ENCODE data around the gene STAMBPL1.
"Not testable (repeated sequence)": the region's sequence is repeated elsewhere in the genome, so short reads cannot be mapped to it uniquely, and the experiment has no call there.

STAMBPL1 gene

GRCh38 chr10:88920986-88921593 lies 41.0 kb downstream of the STAMBPL1 start:
- DNase-seq (ENCODE audit: low spot score) = no peak

GRCh38 chr10:88922041-88922440 lies 42.0 kb downstream of the STAMBPL1 start:
- DNase-seq (ENCODE audit: low spot score) = no peak

GRCh38 chr10:88923520-88923919 lies 43.5 kb downstream of the STAMBPL1 start:
- DNase-seq (ENCODE audit: low spot score) = no peak

GRCh38 chr10:88926566-88927415 lies 46.7 kb downstream of the STAMBPL1 start:
- DNase-seq (ENCODE audit: low spot score) = peak; percentile 20

GRCh38 chr10:88927416-88927690 lies 47.3 kb downstream of the STAMBPL1 start:
- no peak for DNase-seq (ENCODE audit: low spot score)

- DNase-seq (ENCODE audit: low spot score) = no peak
Measured at GRCh38 chr10:88928254-88928653, 48.2 kb downstream of the STAMBPL1 start.

- DNase-seq (ENCODE audit: low spot score) = no peak
Measured at GRCh38 chr10:88931548-88931947, 51.5 kb downstream of the STAMBPL1 start.

- not testable (repeated sequence) for DNase-seq (ENCODE audit: low spot score)
Measured at GRCh38 chr10:88932029-88932428, 52.0 kb downstream of the STAMBPL1 start.

GRCh38 chr10:88932539-88933256 lies 52.7 kb downstream of the STAMBPL1 start:
- peak; percentile 59 for DNase-seq (ENCODE audit: low spot score)

GRCh38 chr10:88933564-88933963 lies 53.5 kb downstream of the STAMBPL1 start:
- DNase-seq (ENCODE audit: low spot score) = no peak

GRCh38 chr10:88934900-88935672 lies 55.0 kb downstream of the STAMBPL1 start:
- DNase-seq (ENCODE audit: low spot score) = peak; percentile 49

GRCh38 chr10:88936656-88937055 lies 56.6 kb downstream of the STAMBPL1 start:
- no peak for DNase-seq (ENCODE audit: low spot score)

- DNase-seq (ENCODE audit: low spot score) = no peak
Measured at GRCh38 chr10:88938039-88938438, 58.0 kb downstream of the STAMBPL1 start.

GRCh38 chr10:88938938-88939337 lies 58.9 kb downstream of the STAMBPL1 start:
- DNase-seq (ENCODE audit: low spot score) = no peak

GRCh38 chr10:88941026-88941425 lies 61.0 kb downstream of the STAMBPL1 start:
- DNase-seq (ENCODE audit: low spot score) = no peak

- no peak for DNase-seq (ENCODE audit: low spot score)
Measured at GRCh38 chr10:88943778-88944177, 63.7 kb downstream of the STAMBPL1 start.

- DNase-seq (ENCODE audit: low spot score) = no peak
Measured at GRCh38 chr10:88944813-88945212, 64.8 kb downstream of the STAMBPL1 start.

GRCh38 chr10:88946200-88946599 lies 66.2 kb downstream of the STAMBPL1 start:
- DNase-seq (ENCODE audit: low spot score) = no peak

- DNase-seq (ENCODE audit: low spot score) = no peak
Measured at GRCh38 chr10:88946965-88947590, 67.0 kb downstream of the STAMBPL1 start.

- DNase-seq (ENCODE audit: low spot score) = no peak
Measured at GRCh38 chr10:88949051-88949450, 69.0 kb downstream of the STAMBPL1 start.

GRCh38 chr10:88949912-88950837 lies 70.1 kb downstream of the STAMBPL1 start:
- DNase-seq (ENCODE audit: low spot score) = no peak

Data from AG08396 (cell line).